Measurements from ENCODE around the gene GPR157.

The GPR157 gene

DNA sequence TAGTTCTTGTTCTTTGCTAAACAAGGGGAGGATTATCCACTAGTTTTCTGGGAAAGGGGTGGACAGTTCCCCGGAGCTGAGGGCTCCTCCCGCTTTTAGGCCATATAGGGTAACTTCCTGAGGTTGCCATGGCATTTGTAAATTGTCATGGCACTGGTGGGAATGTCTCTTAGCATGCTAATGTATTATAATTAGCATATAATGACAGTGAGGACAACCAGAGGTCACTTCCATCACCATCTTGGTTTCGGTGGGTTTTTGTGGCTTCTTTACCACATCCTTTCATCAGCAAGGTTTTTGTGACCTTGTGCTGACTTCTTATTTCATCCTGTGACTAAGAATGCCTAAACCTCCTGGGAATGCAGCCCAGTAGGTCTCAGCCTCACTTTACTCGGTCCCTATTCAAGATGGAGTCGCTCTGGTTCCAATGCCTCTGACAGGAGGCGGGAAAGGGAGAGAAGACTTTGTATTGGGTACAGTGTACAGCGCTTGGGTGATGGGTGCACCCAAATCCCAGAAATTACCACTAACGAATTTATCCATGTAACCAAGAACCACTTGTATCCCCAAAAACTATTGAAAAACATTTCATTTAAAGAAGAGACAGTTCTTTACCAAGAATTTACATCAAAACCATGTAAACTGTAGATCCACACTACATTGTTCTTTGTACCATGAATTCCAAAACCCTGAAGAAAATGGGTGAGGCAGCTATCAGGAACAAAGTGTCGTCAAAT lies 50.7 kb downstream of the GPR157 start:
- H2BK120ac ChIP-seq (ENCODE audit: low read depth, low read length) = no peak overlapping the region
- DNase-seq = peak; percentile 88
- no peaks in the 10 kb centered on the region for H3K36me3 ChIP-seq (ENCODE audit: control insufficient read depth in 1 of 2, insufficient read depth in 2 of 2, low read depth in 1 of 2, low read length in 2 of 2)
- H3K4me1 ChIP-seq (ENCODE audit: control insufficient read depth, insufficient read depth, low read depth, low read length) = peaks cover 9% of the 10 kb centered on the region
- no peak overlapping the region for H2AFZ ChIP-seq (ENCODE audit: low read depth, low read length)
- no peak overlapping the region for H2AK5ac ChIP-seq (ENCODE audit: low read length, severe bottlenecking)
- H3K4me3 ChIP-seq (ENCODE audit: insufficient read depth in 1 of 2, low read depth in 1 of 2, low read length in 2 of 2) = no peak overlapping the region
- no peak overlapping the region for H3K18ac ChIP-seq (ENCODE audit: low read depth in 1 of 2, low read length in 2 of 2)
- no peaks in the 10 kb centered on the region for H3K9me3 ChIP-seq (ENCODE audit: control insufficient read depth, low read length)
- H3K27ac ChIP-seq (ENCODE audit: low read length, poor library complexity, severe bottlenecking) = no peak overlapping the region
- no peak overlapping the region for H3K14ac ChIP-seq (ENCODE audit: low read length in 2 of 2)
- H3K4ac ChIP-seq (ENCODE audit: low read depth in 1 of 2, low read length in 2 of 2) = no peak overlapping the region
- no peak overlapping the region for H3K23ac ChIP-seq (ENCODE audit: low read length in 2 of 2)
- 68% methylated on average over 6 of the region's 9 CpGs for WGBS
- no peaks in the 10 kb centered on the region for H3K79me1 ChIP-seq (replicated peaks; ENCODE audit: low read length, poor library complexity, severe bottlenecking)
- no peak overlapping the region for H3K9ac ChIP-seq (ENCODE audit: low read length)
- no peaks in the 10 kb centered on the region for H3K27me3 ChIP-seq (ENCODE audit: control insufficient read depth in 1 of 2, insufficient read depth in 1 of 2, low read length in 2 of 2)
- no peak overlapping the region for H4K8ac ChIP-seq (ENCODE audit: low read length)
- no peak overlapping the region for H4K91ac ChIP-seq (ENCODE audit: low read length)
- H2BK15ac ChIP-seq (ENCODE audit: low read depth, poor library complexity, severe bottlenecking) = no peak overlapping the region
- H2BK5ac ChIP-seq (ENCODE audit: low read depth, low read length, poor library complexity, severe bottlenecking) = no peak overlapping the region
- H2BK12ac ChIP-seq (ENCODE audit: low read length in 2 of 2) = peak overlapping the region in 1 of 2 experiments; percentile 24
- H3K4me2 ChIP-seq (ENCODE audit: low read length, poor library complexity, severe bottlenecking) = no peak overlapping the region

- no peak overlapping the region for H3K4ac ChIP-seq (ENCODE audit: low read depth in 1 of 2, low read length in 2 of 2)
- H2AK5ac ChIP-seq (ENCODE audit: low read length, severe bottlenecking) = no peak overlapping the region
- H3K4me2 ChIP-seq (ENCODE audit: low read length, poor library complexity, severe bottlenecking) = no peak overlapping the region
- no peaks in the 10 kb centered on the region for H3K79me1 ChIP-seq (replicated peaks; ENCODE audit: low read length, poor library complexity, severe bottlenecking)
- H3K14ac ChIP-seq (ENCODE audit: low read length in 2 of 2) = no peak overlapping the region
- no peak overlapping the region for H2BK5ac ChIP-seq (ENCODE audit: low read depth, low read length, poor library complexity, severe bottlenecking)
- WGBS = 11% methylated on average over 5 of the region's 5 CpGs
- no peaks in the 10 kb centered on the region for H3K9me3 ChIP-seq (ENCODE audit: control insufficient read depth, low read length)
- H3K4me3 ChIP-seq (ENCODE audit: insufficient read depth in 1 of 2, low read depth in 1 of 2, low read length in 2 of 2) = no peak overlapping the region
- H3K4me1 ChIP-seq (ENCODE audit: control insufficient read depth, insufficient read depth, low read depth, low read length) = peaks cover 6% of the 10 kb centered on the region
- H3K18ac ChIP-seq (ENCODE audit: low read depth in 1 of 2, low read length in 2 of 2) = no peak overlapping the region
- no peak overlapping the region for H2BK12ac ChIP-seq (ENCODE audit: low read length in 2 of 2)
- H3K9ac ChIP-seq (ENCODE audit: low read length) = no peak overlapping the region
- H3K27ac ChIP-seq (ENCODE audit: low read length, poor library complexity, severe bottlenecking) = no peak overlapping the region
- no peak overlapping the region for H3K23ac ChIP-seq (ENCODE audit: low read length in 2 of 2)
- no peak overlapping the region for H2BK15ac ChIP-seq (ENCODE audit: low read depth, poor library complexity, severe bottlenecking)
- no peaks in the 10 kb centered on the region for H3K36me3 ChIP-seq (ENCODE audit: control insufficient read depth in 1 of 2, insufficient read depth in 2 of 2, low read depth in 1 of 2, low read length in 2 of 2)
- peak; percentile 84 for DNase-seq
- H4K91ac ChIP-seq (ENCODE audit: low read length) = no peak overlapping the region
- no peak overlapping the region for H4K8ac ChIP-seq (ENCODE audit: low read length)
- H2AFZ ChIP-seq (ENCODE audit: low read depth, low read length) = no peak overlapping the region
- H2BK120ac ChIP-seq (ENCODE audit: low read depth, low read length) = no peak overlapping the region
- no peaks in the 10 kb centered on the region for H3K27me3 ChIP-seq (ENCODE audit: control insufficient read depth in 1 of 2, insufficient read depth in 1 of 2, low read length in 2 of 2)
Observed at GRCh38 chr1:9075022-9075421, 53.9 kb downstream of the GPR157 start.

- H3K23ac ChIP-seq (ENCODE audit: low read length in 2 of 2) = no peak overlapping the region
- H3K4me3 ChIP-seq (ENCODE audit: insufficient read depth in 1 of 2, low read depth in 1 of 2, low read length in 2 of 2) = no peak overlapping the region
- H3K36me3 ChIP-seq (ENCODE audit: control insufficient read depth in 1 of 2, insufficient read depth in 2 of 2, low read depth in 1 of 2, low read length in 2 of 2) = no peaks in the 10 kb centered on the region
- H2AK5ac ChIP-seq (ENCODE audit: low read length, severe bottlenecking) = no peak overlapping the region
- H4K8ac ChIP-seq (ENCODE audit: low read length) = no peak overlapping the region
- H3K14ac ChIP-seq (ENCODE audit: low read length in 2 of 2) = no peak overlapping the region
- peak overlapping the region; percentile 36 for H2BK120ac ChIP-seq (ENCODE audit: low read depth, low read length)
- H3K4me1 ChIP-seq (ENCODE audit: control insufficient read depth, insufficient read depth, low read depth, low read length) = peaks cover 5% of the 10 kb centered on the region
- peak overlapping the region in 1 of 2 experiments; percentile 58 for H3K4ac ChIP-seq (ENCODE audit: low read depth in 1 of 2, low read length in 2 of 2)
- no peak overlapping the region for H2BK5ac ChIP-seq (ENCODE audit: low read depth, low read length, poor library complexity, severe bottlenecking)
- no peak overlapping the region for H3K9ac ChIP-seq (ENCODE audit: low read length)
- no peak for DNase-seq
- no peak overlapping the region for H4K91ac ChIP-seq (ENCODE audit: low read length)
- no peaks in the 10 kb centered on the region for H3K9me3 ChIP-seq (ENCODE audit: control insufficient read depth, low read length)
- no peak overlapping the region for H3K27ac ChIP-seq (ENCODE audit: low read length, poor library complexity, severe bottlenecking)
- WGBS = 92% methylated on average over 3 of the region's 3 CpGs
- no peak overlapping the region for H2BK15ac ChIP-seq (ENCODE audit: low read depth, poor library complexity, severe bottlenecking)
- peak overlapping the region in 1 of 2 experiments; percentile 40 for H2BK12ac ChIP-seq (ENCODE audit: low read length in 2 of 2)
- H3K27me3 ChIP-seq (ENCODE audit: control insufficient read depth in 1 of 2, insufficient read depth in 1 of 2, low read length in 2 of 2) = no peaks in the 10 kb centered on the region
- peak overlapping the region in 1 of 2 experiments; percentile 57 for H3K18ac ChIP-seq (ENCODE audit: low read depth in 1 of 2, low read length in 2 of 2)
- no peaks in the 10 kb centered on the region for H3K79me1 ChIP-seq (replicated peaks; ENCODE audit: low read length, poor library complexity, severe bottlenecking)
- no peak overlapping the region for H3K4me2 ChIP-seq (ENCODE audit: low read length, poor library complexity, severe bottlenecking)
- no peak overlapping the region for H2AFZ ChIP-seq (ENCODE audit: low read depth, low read length)
Observed at GRCh38 chr1:9073143-9073542, 55.8 kb downstream of the GPR157 start.

DNA sequence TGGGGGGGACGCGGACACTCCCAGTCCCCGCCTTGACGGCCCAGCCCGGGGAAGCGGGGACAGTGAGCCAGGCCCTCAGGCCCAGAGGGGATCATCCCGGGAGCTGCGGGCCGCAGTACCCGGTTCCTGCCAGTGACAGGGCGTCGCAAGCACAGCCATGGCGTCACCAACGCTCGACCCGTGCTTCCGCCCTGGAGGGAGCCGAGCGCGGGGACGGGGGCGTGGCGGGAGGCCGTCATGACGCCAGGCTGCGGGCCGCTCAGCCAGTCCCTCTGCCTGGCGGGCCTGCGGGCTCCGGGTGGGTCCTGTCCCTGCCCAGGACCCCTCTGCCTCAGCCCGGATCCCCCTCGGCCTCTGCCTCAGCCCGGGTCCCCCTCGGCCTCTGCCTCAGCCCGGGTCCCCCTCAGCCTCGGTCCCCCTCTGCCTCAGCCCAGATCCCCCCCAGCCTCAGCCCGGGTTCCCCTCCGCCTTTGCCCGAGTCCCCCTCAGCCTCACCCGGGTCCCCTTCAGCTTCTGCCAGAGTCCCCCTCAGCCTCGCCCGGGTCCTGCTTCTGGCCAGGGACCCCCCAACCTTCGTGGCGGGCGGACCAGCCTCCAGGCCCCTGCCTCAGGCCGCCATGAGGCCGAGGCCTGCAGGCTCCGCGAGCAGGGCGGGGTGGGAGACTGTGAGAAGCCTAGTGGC lies 57.2 kb downstream of the GPR157 start:
- Histone ChIP-seq H3K9me3 (ENCODE audit: control insufficient read depth, low read length) (no peaks in the 10 kb centered on the region), H3K14ac (ENCODE audit: low read length in 2 of 2) (no peak overlapping the region), H3K27ac (ENCODE audit: low read length, poor library complexity, severe bottlenecking) (no peak overlapping the region), H4K8ac (ENCODE audit: low read length) (no peak overlapping the region), H3K4me2 (ENCODE audit: low read length, poor library complexity, severe bottlenecking) (no peak overlapping the region), H2BK15ac (ENCODE audit: low read depth, poor library complexity, severe bottlenecking) (peak overlapping the region; percentile 84), H2AFZ (ENCODE audit: low read depth, low read length) (no peak overlapping the region), H2BK120ac (ENCODE audit: low read depth, low read length) (peak overlapping the region; percentile 19), H3K23ac (ENCODE audit: low read length in 2 of 2) (no peak overlapping the region), H2AK5ac (ENCODE audit: low read length, severe bottlenecking) (no peak overlapping the region), H3K9ac (ENCODE audit: low read length) (no peak overlapping the region), H3K27me3 (ENCODE audit: control insufficient read depth in 1 of 2, insufficient read depth in 1 of 2, low read length in 2 of 2) (no peaks in the 10 kb centered on the region), H3K4me1 (ENCODE audit: control insufficient read depth, insufficient read depth, low read depth, low read length) (peaks cover 14% of the 10 kb centered on the region), H3K18ac (ENCODE audit: low read depth in 1 of 2, low read length in 2 of 2) (peak overlapping the region in 1 of 2 experiments; percentile 13), H2BK12ac (ENCODE audit: low read length in 2 of 2) (peak overlapping the region in 1 of 2 experiments; percentile 92), H3K4me3 (ENCODE audit: insufficient read depth in 1 of 2, low read depth in 1 of 2, low read length in 2 of 2) (no peak overlapping the region), H3K79me1 (replicated peaks; ENCODE audit: low read length, poor library complexity, severe bottlenecking) (no peaks in the 10 kb centered on the region), H4K91ac (ENCODE audit: low read length) (peak overlapping the region; percentile 90), H3K4ac (ENCODE audit: low read depth in 1 of 2, low read length in 2 of 2) (peak overlapping the region in 1 of 2 experiments; percentile 43), H3K36me3 (ENCODE audit: control insufficient read depth in 1 of 2, insufficient read depth in 2 of 2, low read depth in 1 of 2, low read length in 2 of 2) (no peaks in the 10 kb centered on the region), H2BK5ac (ENCODE audit: low read depth, low read length, poor library complexity, severe bottlenecking) (no peak overlapping the region)
- 94% methylated on average over 43 of the region's 50 CpGs for WGBS
- no peak for DNase-seq
